Ishikawa (cell line): ENCODE data around the gene ATP2B1.

Experiments used
- CEBPB ChIP-seq: IDR thresholded peaks from 2 replicates; pipeline ENCODE4 v1.6.1; 2012
- EGR1 ChIP-seq: IDR thresholded peaks from 2 replicates; pipeline ENCODE4 v1.6.1; 2012
- EP300 ChIP-seq: IDR thresholded peaks from 2 replicates; pipeline ENCODE4 v1.6.1; 2012; ENCODE audit warnings: borderline replicate concordance
- FOXM1 ChIP-seq: IDR thresholded peaks from 2 replicates; pipeline ENCODE4 v1.6.1; 2012; ENCODE audit warnings: low read depth, borderline replicate concordance
- NFIC ChIP-seq: IDR thresholded peaks from 2 replicates; pipeline ENCODE4 v1.6.1; 2012
- RAD21 ChIP-seq: IDR thresholded peaks from 2 replicates; pipeline ENCODE4 v1.6.1; 2012; ENCODE audit warnings: low read depth
- TAF1 ChIP-seq: IDR thresholded peaks from 2 replicates; pipeline ENCODE4 v1.6.1; 2012; ENCODE audit warnings: low read depth, mild to moderate bottlenecking
- TCF12 ChIP-seq: IDR thresholded peaks from 2 replicates; pipeline ENCODE4 v1.6.1; 2012; ENCODE audit warnings: low read depth
- TEAD4 ChIP-seq: IDR thresholded peaks from 2 replicates; pipeline ENCODE4 v1.6.1; 2012
- USF1 ChIP-seq: IDR thresholded peaks from 2 replicates; pipeline ENCODE4 v1.6.1; 2012
- YY1 ChIP-seq: IDR thresholded peaks from 2 replicates; pipeline ENCODE4 v1.6.1; 2012; ENCODE audit warnings: low read depth
- TF ChIP-seq, protein P1 (sequence below): IDR thresholded peaks from 2 replicates; pipeline ENCODE4 v1.6.1; 2012; ENCODE audit warnings: low read depth, mild to moderate bottlenecking
- TF ChIP-seq, protein P2 (sequence below): IDR thresholded peaks from 2 replicates; pipeline ENCODE4 v1.6.1; 2012

- TF ChIP-seq CEBPB: no peak
- TF ChIP-seq EP300: no peak
- no peak for TF ChIP-seq USF1
- TF ChIP-seq YY1: no peak
- TF ChIP-seq EGR1: no peak
- no peak for TF ChIP-seq TEAD4
- TF ChIP-seq TAF1: no peak
- TF ChIP-seq, protein P1, sequence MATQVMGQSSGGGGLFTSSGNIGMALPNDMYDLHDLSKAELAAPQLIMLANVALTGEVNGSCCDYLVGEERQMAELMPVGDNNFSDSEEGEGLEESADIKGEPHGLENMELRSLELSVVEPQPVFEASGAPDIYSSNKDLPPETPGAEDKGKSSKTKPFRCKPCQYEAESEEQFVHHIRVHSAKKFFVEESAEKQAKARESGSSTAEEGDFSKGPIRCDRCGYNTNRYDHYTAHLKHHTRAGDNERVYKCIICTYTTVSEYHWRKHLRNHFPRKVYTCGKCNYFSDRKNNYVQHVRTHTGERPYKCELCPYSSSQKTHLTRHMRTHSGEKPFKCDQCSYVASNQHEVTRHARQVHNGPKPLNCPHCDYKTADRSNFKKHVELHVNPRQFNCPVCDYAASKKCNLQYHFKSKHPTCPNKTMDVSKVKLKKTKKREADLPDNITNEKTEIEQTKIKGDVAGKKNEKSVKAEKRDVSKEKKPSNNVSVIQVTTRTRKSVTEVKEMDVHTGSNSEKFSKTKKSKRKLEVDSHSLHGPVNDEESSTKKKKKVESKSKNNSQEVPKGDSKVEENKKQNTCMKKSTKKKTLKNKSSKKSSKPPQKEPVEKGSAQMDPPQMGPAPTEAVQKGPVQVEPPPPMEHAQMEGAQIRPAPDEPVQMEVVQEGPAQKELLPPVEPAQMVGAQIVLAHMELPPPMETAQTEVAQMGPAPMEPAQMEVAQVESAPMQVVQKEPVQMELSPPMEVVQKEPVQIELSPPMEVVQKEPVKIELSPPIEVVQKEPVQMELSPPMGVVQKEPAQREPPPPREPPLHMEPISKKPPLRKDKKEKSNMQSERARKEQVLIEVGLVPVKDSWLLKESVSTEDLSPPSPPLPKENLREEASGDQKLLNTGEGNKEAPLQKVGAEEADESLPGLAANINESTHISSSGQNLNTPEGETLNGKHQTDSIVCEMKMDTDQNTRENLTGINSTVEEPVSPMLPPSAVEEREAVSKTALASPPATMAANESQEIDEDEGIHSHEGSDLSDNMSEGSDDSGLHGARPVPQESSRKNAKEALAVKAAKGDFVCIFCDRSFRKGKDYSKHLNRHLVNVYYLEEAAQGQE: no peak
- no peak for TF ChIP-seq NFIC
- TF ChIP-seq TCF12: no peak
- no peak for TF ChIP-seq FOXM1
- TF ChIP-seq, protein P2, sequence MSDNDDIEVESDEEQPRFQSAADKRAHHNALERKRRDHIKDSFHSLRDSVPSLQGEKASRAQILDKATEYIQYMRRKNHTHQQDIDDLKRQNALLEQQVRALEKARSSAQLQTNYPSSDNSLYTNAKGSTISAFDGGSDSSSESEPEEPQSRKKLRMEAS: no peak
- no peak for TF ChIP-seq RAD21
These were observed 36.1 kb downstream of the ATP2B1 start for GRCh38 chr12:89672589-89672979.
